A673 (cell line): ENCODE data around the gene ITPR3. TPM values are rescaled to one million over a fixed set of nuclear protein-coding genes. Genes with fewer than 3 reads are reported as not detected.

Experiments
- BruUV-seq: library from RNA; stranded (reverse); fragments of 400-500 nt; replicated peaks from 2 replicates; lab custom pipeline; 2021; lab: Mats Ljungman, UMichigan
- CTCF ChIA-PET: fragments of 300-600 bp; sonication (Branson Sonifier 250); formaldehyde crosslinking; loops from one replicate; lab custom pipeline; 2022; ENCODE audit warnings: antibody characterized with exemption; lab: Charles Lee
- POLR2A ChIA-PET: fragments of 300-600 bp; sonication (Branson Sonifier 250); formaldehyde crosslinking; loops from one replicate; lab custom pipeline; 2022; ENCODE audit warnings: antibody characterized with exemption; ENCODE audit not compliant: low non-redundant PET; lab: Charles Lee
- DNase-seq: peaks from one replicate; pipeline ENCODE4 v3.0.0-alpha.2; 2015; ENCODE audit warnings: low spot score
- H3K27ac ChIP-seq: fragments of 200-600 bp; sonication (generic); 2 replicates; pipeline ENCODE4 v1.5.1; 2016; ENCODE audit warnings: mixed run types, low read depth, mild to moderate bottlenecking, mixed read lengths, antibody characterized with exemption, low read length; ENCODE audit not compliant: poor library complexity, severe bottlenecking
- H3K27me3 ChIP-seq: fragments of 200-600 bp; sonication (generic); replicated peaks from 2 replicates; pipeline ENCODE4 v1.6.1; 2017; ENCODE audit warnings: mixed run types, low read depth, mild to moderate bottlenecking, mixed read lengths, antibody characterized with exemption, low read length; ENCODE audit not compliant: insufficient read depth, poor library complexity
- H3K36me3 ChIP-seq: fragments of 200-600 bp; sonication (generic); 2 replicates; pipeline ENCODE4 v1.6.1; 2016; ENCODE audit warnings: mixed run types, mild to moderate bottlenecking, mixed read lengths, antibody characterized with exemption, low read length; ENCODE audit not compliant: insufficient read depth, poor library complexity, severe bottlenecking
- H3K4me1 ChIP-seq: fragments of 200-600 bp; sonication (generic); 2 replicates; pipeline ENCODE4 v1.6.1; 2017; ENCODE audit warnings: mixed run types, mild to moderate bottlenecking, mixed read lengths, antibody characterized with exemption, low read length; ENCODE audit not compliant: insufficient read depth, poor library complexity, severe bottlenecking
- H3K4me3 ChIP-seq: fragments of 200-600 bp; sonication (generic); 2 replicates; pipeline ENCODE4 v1.5.1; 2016; ENCODE audit warnings: low read depth, mixed run types, mild to moderate bottlenecking, mixed read lengths, low read length; ENCODE audit not compliant: poor library complexity, severe bottlenecking
- H3K9me3 ChIP-seq: fragments of 200-600 bp; sonication (generic); 2 replicates; pipeline ENCODE4 v1.6.1; 2016; ENCODE audit warnings: mixed run types, low read depth, mild to moderate bottlenecking, mixed read lengths, antibody characterized with exemption, low read length; ENCODE audit not compliant: poor library complexity, severe bottlenecking
- EZH2 ChIP-seq: fragments of 200-600 bp; sonication (generic); IDR thresholded peaks from 2 replicates; pipeline ENCODE4 v1.6.1; 2017; ENCODE audit warnings: borderline replicate concordance, low read depth, mild to moderate bottlenecking, mixed read lengths, antibody characterized with exemption, low read length; ENCODE audit not compliant: poor library complexity, severe bottlenecking
- intact Hi-C: fragments of 100-400 bp; cut with micrococcal nuclease; formaldehyde crosslinking; loops from one replicate; pipeline ENCODE4 v1.10.0; 2022; ENCODE audit not compliant: unreplicated experiment
- total RNA-seq: library from RNA; stranded (reverse); gene quantifications from 2 replicates; pipeline ENCODE4 v1.2.3, GENCODE V29; 2021
- TF ChIP-seq, protein P1 (sequence below): fragments of 300-800, 200-600 bp; sonication (generic); conservative IDR thresholded peaks from 2 replicates; pipeline ENCODE4 v1.5.1; 2017; ENCODE audit warnings: low read depth, mild to moderate bottlenecking, antibody characterized with exemption, low read length, moderate library complexity, mixed read lengths

Gene ITPR3
- total RNA-seq, 1 experiment from 2014 or later: 27.8 TPM

DNA sequence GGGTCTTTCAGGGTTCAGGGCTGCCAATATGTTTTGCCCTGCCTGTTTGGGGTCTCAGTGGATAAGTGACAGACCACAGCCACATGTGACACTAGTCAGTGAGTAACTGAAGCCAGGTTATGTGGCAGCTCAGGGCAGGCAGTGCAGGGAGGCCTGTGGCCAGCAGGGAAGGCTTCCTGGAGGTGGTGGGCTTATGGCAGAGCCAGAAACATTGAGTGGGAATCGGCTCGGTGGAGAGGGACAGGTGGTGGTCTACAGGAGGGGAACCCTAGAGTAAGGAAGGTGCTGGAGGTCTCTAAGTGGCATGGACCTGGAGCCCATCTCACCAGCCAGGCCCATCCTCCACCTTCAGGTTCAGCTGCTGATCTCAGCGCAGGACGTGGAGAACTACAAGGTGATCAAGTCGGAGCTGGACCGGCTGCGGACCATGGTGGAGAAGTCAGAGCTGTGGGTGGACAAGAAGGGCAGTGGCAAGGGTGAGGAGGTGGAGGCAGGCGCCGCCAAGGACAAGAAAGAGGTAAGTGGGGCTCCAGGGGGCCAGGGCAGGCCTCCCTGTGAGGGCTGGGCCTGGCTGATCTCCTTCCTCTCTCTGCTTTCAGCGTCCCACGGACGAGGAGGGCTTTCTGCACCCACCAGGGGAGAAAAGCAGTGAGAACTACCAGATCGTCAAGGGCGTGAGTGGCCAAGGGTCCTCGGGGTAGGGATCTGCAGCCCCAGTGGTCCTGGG lies 55.5 kb downstream of the ITPR3 start:
- Histone ChIP-seq H3K27me3 (no peaks in the 10 kb centered on the region), H3K4me3 (no peak overlapping the region), H3K27ac (no peak overlapping the region), H3K9me3 (no peaks in the 10 kb centered on the region), H3K36me3 (peaks cover 13% of the 10 kb centered on the region), H3K4me1 (no peaks in the 10 kb centered on the region)
- no peak for DNase-seq
- CTCF ChIA-PET: no interaction called here
- intact Hi-C loops: no loop called here
- no peak for TF ChIP-seq EZH2
- TF ChIP-seq, protein P1, sequence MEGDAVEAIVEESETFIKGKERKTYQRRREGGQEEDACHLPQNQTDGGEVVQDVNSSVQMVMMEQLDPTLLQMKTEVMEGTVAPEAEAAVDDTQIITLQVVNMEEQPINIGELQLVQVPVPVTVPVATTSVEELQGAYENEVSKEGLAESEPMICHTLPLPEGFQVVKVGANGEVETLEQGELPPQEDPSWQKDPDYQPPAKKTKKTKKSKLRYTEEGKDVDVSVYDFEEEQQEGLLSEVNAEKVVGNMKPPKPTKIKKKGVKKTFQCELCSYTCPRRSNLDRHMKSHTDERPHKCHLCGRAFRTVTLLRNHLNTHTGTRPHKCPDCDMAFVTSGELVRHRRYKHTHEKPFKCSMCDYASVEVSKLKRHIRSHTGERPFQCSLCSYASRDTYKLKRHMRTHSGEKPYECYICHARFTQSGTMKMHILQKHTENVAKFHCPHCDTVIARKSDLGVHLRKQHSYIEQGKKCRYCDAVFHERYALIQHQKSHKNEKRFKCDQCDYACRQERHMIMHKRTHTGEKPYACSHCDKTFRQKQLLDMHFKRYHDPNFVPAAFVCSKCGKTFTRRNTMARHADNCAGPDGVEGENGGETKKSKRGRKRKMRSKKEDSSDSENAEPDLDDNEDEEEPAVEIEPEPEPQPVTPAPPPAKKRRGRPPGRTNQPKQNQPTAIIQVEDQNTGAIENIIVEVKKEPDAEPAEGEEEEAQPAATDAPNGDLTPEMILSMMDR: no peak
- POLR2A ChIA-PET: no interaction called here
- no TSS peak for BruUV-seq

DNA sequence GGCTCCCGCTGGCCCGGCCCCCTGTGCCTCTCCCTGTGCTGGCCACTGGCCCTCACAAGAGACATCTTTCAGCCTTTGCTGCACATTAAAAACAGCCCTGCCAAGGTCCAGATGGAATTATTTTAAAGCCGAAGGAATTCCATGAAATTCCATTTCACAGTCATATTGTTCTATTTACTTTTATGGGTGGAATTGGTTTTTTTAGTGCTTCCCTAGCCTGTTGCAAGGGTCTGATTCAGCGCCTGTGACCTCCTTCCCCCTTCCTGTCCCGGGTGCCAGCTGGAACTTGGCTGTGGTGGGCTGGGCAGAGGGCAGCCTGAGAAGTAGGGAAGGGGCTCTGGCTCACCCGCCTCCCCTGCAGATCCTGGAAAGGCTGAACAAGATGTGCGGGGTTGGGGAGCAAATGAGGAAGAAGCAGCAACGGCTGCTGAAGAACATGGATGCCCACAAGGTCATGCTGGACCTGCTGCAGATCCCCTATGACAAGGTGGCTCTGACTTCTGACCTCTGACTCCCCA lies 56.1 kb downstream of the ITPR3 start:
- H3K36me3 ChIP-seq: peaks cover 14% of the 10 kb centered on the region
- BruUV-seq: no TSS peak
- TF ChIP-seq, protein P1: no peak
- no peak for TF ChIP-seq EZH2
- no peaks in the 10 kb centered on the region for H3K9me3 ChIP-seq
- POLR2A ChIA-PET: no interaction called here
- no peaks in the 10 kb centered on the region for H3K27me3 ChIP-seq
- CTCF ChIA-PET: no interaction called here
- intact Hi-C loops: no loop called here
- no peak for DNase-seq
- no peaks in the 10 kb centered on the region for H3K4me1 ChIP-seq
- no peak overlapping the region for H3K4me3 ChIP-seq
- no peak overlapping the region for H3K27ac ChIP-seq

GRCh38 chr6:33677689-33678088 lies 56.6 kb downstream of the ITPR3 start:
- CTCF ChIA-PET: no interaction called here
- intact Hi-C loops: no loop called here
- TF ChIP-seq, protein P1: no peak
- no peak for TF ChIP-seq EZH2
- H3K27me3 ChIP-seq: no peaks in the 10 kb centered on the region
- H3K4me1 ChIP-seq: no peaks in the 10 kb centered on the region
- H3K4me3 ChIP-seq: no peak overlapping the region
- H3K27ac ChIP-seq: no peak overlapping the region
- peaks cover 18% of the 10 kb centered on the region for H3K36me3 ChIP-seq
- DNase-seq: no peak
- POLR2A ChIA-PET: no interaction called here
- BruUV-seq: no TSS peak
- H3K9me3 ChIP-seq: no peaks in the 10 kb centered on the region
